GM21723 (cell line): Measurements from ENCODE around the gene SNW1.

ENCODE experiments used
- ATAC-seq: cut with Tn5 transposase; IDR thresholded peaks from one replicate; pipeline ENCODE4 v1.9.1; 2021; ENCODE audit warnings: mild to moderate bottlenecking, moderate library complexity; ENCODE audit not compliant: unreplicated experiment

SNW1 gene

GRCh38 chr14:77674931-77675330 lies 86.0 kb downstream of the SNW1 start:
- ATAC-seq, result no peak

DNA sequence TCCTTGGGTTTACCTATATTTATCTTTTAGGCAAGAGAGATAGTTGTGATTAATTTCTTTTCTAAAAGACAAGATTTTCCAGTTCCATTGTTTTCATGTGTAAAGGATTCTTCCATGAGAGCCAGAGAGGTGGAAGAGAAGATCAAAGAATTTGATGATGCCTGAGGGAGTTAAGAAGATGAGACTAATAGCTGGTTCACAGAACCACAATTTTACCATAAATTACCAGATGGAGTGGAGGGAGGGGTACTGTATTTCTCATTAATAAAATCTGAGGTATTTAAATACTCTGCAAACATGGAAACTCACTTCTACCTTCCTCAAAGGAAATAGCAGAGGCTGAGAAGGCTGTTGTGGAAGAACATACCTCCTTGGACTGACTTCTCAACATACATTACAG lies 87.8 kb downstream of the SNW1 start:
- no peak for ATAC-seq
